T-cell (primary cell): Measurements from ENCODE around the gene OR6K6. TPM values are rescaled to one million over a fixed set of nuclear protein-coding genes. Genes with fewer than 3 reads are reported as not detected.
A peak's percentile ranks its signal among the peaks of the same experiment; 100 is the strongest.

Experiments
- ATAC-seq, 4 experiments: fragments of 200-7000 bp in 3 of 4; fragments of 150-1000 bp in 1 of 4; cut with Tn5 transposase; replicated peaks in 1 of 4; 1 replicate in 3 of 4; 2 replicates in 1 of 4; pipeline ENCODE4 v1.10.0; 2021; ENCODE audit warnings: moderate library complexity in 3 of 4, mild to moderate bottlenecking in 2 of 4, moderate number of reproducible peaks in 1 of 4
- CTCF ChIA-PET, 2 donors: fragments of 300-600 bp; sonication (Branson Sonifier 250); formaldehyde crosslinking; loops; one replicate each; lab custom pipeline; 2022; ENCODE audit warnings: antibody characterized with exemption in 2 of 2; lab: Charles Lee
- POLR2A ChIA-PET, 2 donors: fragments of 300-600 bp; sonication (Branson Sonifier 250); formaldehyde crosslinking; loops; one replicate each; lab custom pipeline; 2022; ENCODE audit warnings: antibody characterized with exemption in 2 of 2; lab: Charles Lee
- DNase-seq, 35 experiments: peaks; one replicate each; pipeline versions ENCODE4 v3.0.0 to v3.0.0-alpha.2; 2013 to 2023
- H3K27ac ChIP-seq: one replicate; pipeline ENCODE4 v1.5.1; 2013; ENCODE audit warnings: low read length
- H3K27me3 ChIP-seq, 2 experiments: replicated peaks in 1 of 2; 1 replicate in 1 of 2; 2 replicates in 1 of 2; pipeline versions ENCODE4 v1.6.1 to v1.7.0; 2013; ENCODE audit warnings: low read length in 1 of 2, mixed read lengths in 1 of 2; ENCODE audit not compliant: control insufficient read depth in 2 of 2, insufficient read depth in 2 of 2; ENCODE audit errors: extremely low read depth in 1 of 2
- H3K36me3 ChIP-seq, 2 donors: 1 replicate in 1 of 2; 2 replicates in 1 of 2; pipeline versions ENCODE4 v1.6.1 to v1.7.0; 2013; ENCODE audit warnings: low read length in 1 of 2; ENCODE audit not compliant: control insufficient read depth in 2 of 2, insufficient read depth in 1 of 2; ENCODE audit errors: extremely low read depth in 1 of 2
- H3K4me1 ChIP-seq, 2 experiments: 1 replicate in 1 of 2; 2 replicates in 1 of 2; pipeline versions ENCODE4 v1.6.1 to v1.7.0; 2013; ENCODE audit warnings: low read length in 2 of 2, mixed read lengths in 1 of 2; ENCODE audit not compliant: insufficient read depth in 2 of 2, control insufficient read depth in 1 of 2; ENCODE audit errors: extremely low read depth in 1 of 2
- H3K4me3 ChIP-seq, 2 donors: 1 replicate in 1 of 2; 2 replicates in 1 of 2; pipeline versions ENCODE4 v1.5.1 to v1.7.0; 2013; ENCODE audit warnings: mild to moderate bottlenecking in 2 of 2, low read length in 1 of 2, moderate library complexity in 1 of 2; ENCODE audit not compliant: control insufficient read depth in 1 of 2; ENCODE audit errors: extremely low read depth in 1 of 2
- H3K9me3 ChIP-seq: 2 replicates; pipeline ENCODE4 v1.7.0; 2013
- H3K27ac Mint-ChIP-seq, 2 donors: one replicate each; pipeline ENCODE4 v1.8.0; 2020 to 2021; ENCODE audit warnings: mild to moderate bottlenecking in 2 of 2, mixed read lengths in 2 of 2
- H3K27me3 Mint-ChIP-seq, 2 donors: one replicate each; pipeline ENCODE4 v1.8.0; 2021 to 2022; ENCODE audit warnings: mixed read lengths in 2 of 2
- H3K36me3 Mint-ChIP-seq: one replicate; pipeline ENCODE4 v1.8.0; 2021; ENCODE audit warnings: mixed read lengths
- H3K4me1 Mint-ChIP-seq, 3 donors: one replicate each; pipeline ENCODE4 v1.8.0; 2020 to 2022; ENCODE audit warnings: mixed read lengths in 3 of 3, mild to moderate bottlenecking in 1 of 3
- H3K4me3 Mint-ChIP-seq, 3 donors: one replicate each; pipeline ENCODE4 v1.8.0; 2020 to 2022; ENCODE audit warnings: mild to moderate bottlenecking in 3 of 3, mixed read lengths in 3 of 3, moderate library complexity in 3 of 3
- H3K9me3 Mint-ChIP-seq, 3 donors: one replicate each; pipeline ENCODE4 v1.8.0; 2020 to 2022; ENCODE audit warnings: mixed read lengths in 3 of 3
- WGBS: methylation state at CpG from one replicate; pipeline ENCODE4 v1.1.5; 2013; ENCODE audit warnings: missing lambda C conversion rate; ENCODE audit not compliant: insufficient coverage; 5-methylcytosine and 5-hydroxymethylcytosine counted together
- total RNA-seq, 35 experiments: library from RNA in 6 of 35; stranded (reverse) in 6 of 35; fragments of 120-200 nt in 1 of 35; gene quantifications; one replicate each; pipeline versions ENCODE4 v1.2.1 to v1.2.4 and lab custom pipeline; 2013 to 2026

The OR6K6 gene, protein sequence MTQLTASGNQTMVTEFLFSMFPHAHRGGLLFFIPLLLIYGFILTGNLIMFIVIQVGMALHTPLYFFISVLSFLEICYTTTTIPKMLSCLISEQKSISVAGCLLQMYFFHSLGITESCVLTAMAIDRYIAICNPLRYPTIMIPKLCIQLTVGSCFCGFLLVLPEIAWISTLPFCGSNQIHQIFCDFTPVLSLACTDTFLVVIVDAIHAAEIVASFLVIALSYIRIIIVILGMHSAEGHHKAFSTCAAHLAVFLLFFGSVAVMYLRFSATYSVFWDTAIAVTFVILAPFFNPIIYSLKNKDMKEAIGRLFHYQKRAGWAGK
- not detected for total RNA-seq
- not detected for total RNA-seq (2013)
- total RNA-seq (lab: John Stamatoyannopoulos, UW): 0 reads per million in 29 experiments

DNA sequence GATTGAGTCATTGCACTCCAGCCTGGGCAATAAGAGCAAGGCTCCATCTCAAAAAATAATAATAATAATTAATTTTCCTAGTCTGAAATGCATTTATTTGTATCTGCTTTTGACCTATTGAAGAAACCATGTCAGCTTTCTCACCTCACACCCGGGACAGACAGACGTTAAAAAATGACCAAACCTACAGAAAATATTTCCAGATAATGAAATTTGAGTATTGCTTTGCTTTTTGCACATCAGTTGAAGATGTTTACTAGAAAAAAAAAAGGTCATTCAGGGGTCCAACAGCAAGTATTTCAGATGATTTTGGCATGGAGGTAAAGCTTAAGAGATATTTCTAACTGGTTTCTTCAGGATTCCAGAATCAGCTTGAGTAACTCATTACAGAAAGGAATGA lies at the start of gene OR6K6:
Gene OR6K6 (plus strand): TSS at position 301 of the 400 bp plus-strand sequence. CDS start 168 bp downstream, outside the sequence.
- Histone ChIP-seq H3K27me3 (peaks cover 0 to 11% of the 10 kb centered on the region in 2 experiments), H3K4me1 (no peaks in the 10 kb centered on the region), H3K9me3 (no peaks in the 10 kb centered on the region), H3K27ac (no peak within 1 kb of the TSS), H3K36me3 (no peaks in the 10 kb centered on the region), H3K4me3 (no peak within 1 kb of the TSS)
- Mint-ChIP-seq H3K27ac (no peak within 1 kb of the TSS), H3K9me3 (peaks cover 0 to 4% (median 2%) of the 10 kb centered on the region in 3 donors), H3K27me3 (peaks cover 19 to 29% of the 10 kb centered on the region in 2 donors), H3K4me3 (no peak within 1 kb of the TSS), H3K4me1 (no peaks in the 10 kb centered on the region), H3K36me3 (no peaks in the 10 kb centered on the region)
- DNase-seq (no peak), ATAC-seq (no peak)
- CTCF ChIA-PET: no interaction called here
- POLR2A ChIA-PET: no interaction called here
- WGBS: no CpG with 5 or more reads among the region's 2 CpGs

DNA sequence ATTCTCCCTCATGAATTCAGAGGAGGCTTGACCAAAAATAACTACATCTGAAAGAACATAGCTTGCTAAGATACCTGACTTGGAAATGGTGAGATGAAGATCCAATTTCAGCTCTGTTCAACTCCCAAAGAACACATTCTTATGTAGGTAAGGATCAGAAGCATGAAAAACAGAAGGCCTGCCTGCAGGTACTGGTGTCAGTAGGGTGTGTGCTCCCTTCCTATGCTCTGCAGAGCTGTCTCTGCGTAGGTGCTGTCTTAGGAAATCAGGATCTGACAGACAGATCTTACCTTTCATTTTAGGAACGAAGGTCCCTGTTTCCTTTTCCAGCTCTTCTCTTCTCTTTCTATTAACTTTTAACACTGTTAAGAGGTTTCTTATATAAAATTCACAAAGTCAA lies 48.4 kb upstream of the OR6K6 start:
- no peak overlapping the region for H3K27ac ChIP-seq
- DNase-seq: no peak
- ChIA-PET CTCF (no interaction called here), POLR2A (no interaction called here)
- no peaks in the 10 kb centered on the region for H3K36me3 ChIP-seq
- no peaks in the 10 kb centered on the region for H3K9me3 ChIP-seq
- Mint-ChIP-seq H3K27me3 (peaks cover 3 to 5% of the 10 kb centered on the region in 2 donors), H3K4me3 (no peak overlapping the region), H3K36me3 (no peaks in the 10 kb centered on the region), H3K9me3 (no peaks in the 10 kb centered on the region), H3K4me1 (no peaks in the 10 kb centered on the region), H3K27ac (no peak overlapping the region)
- H3K4me3 ChIP-seq: no peak overlapping the region
- no peaks in the 10 kb centered on the region for H3K4me1 ChIP-seq
- H3K27me3 ChIP-seq: no peaks in the 10 kb centered on the region
- WGBS: no CpG with 5 or more reads among the region's 2 CpGs
- ATAC-seq: no peak

DNA sequence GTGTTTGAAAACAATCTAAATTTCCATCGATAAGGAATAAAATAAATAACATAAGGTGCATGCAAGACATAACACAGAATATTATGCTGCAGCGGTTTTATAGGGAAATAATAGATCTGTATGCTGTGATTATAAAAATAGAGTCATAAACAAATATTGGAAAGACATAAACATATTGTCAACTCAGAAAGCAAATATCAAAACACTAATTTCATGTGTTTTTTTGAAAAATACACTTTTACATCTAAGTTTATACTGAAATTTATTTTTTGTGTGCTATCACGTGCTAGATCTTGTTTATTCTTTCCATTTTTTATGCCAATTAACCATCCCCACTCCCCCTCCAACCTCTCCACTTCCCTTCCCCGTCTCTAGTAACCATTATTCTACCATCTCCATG lies 43.4 kb upstream of the OR6K6 start:
- Mint-ChIP-seq H3K27me3 (peaks cover 13 to 27% of the 10 kb centered on the region in 2 donors), H3K36me3 (no peaks in the 10 kb centered on the region), H3K4me1 (no peaks in the 10 kb centered on the region), H3K9me3 (no peaks in the 10 kb centered on the region), H3K27ac (no peak overlapping the region), H3K4me3 (no peak overlapping the region)
- no peak overlapping the region for H3K4me3 ChIP-seq
- H3K36me3 ChIP-seq: no peaks in the 10 kb centered on the region
- POLR2A ChIA-PET: no interaction called here
- DNase-seq (no peak), ATAC-seq (no peak)
- CTCF ChIA-PET: no interaction called here
- H3K27me3 ChIP-seq: no peaks in the 10 kb centered on the region
- WGBS: 50% methylated on average over 1 of the region's 4 CpGs
- H3K9me3 ChIP-seq: no peaks in the 10 kb centered on the region
- no peaks in the 10 kb centered on the region for H3K4me1 ChIP-seq
- no peak overlapping the region for H3K27ac ChIP-seq

DNA sequence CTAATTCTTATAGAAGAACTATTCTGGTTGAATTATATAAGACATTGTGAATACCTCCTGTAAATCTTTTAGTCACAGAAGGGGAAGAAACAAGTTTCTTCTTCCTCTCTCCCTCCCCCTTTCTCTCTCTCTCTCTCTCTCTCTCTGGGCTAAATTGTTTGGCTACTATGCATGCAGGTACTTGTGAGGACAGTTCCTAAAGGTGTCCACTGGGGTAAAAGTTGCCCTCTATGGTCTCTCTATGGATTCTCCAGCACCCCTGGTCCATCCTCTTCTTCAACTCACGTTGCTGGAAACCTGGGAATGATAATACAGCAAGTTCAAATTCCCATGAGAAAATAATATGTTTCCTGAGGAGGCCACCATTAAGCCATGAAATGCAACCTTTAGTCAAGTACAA lies 39.8 kb upstream of the OR6K6 start:
- ChIA-PET POLR2A (no interaction called here), CTCF (no interaction called here)
- peaks cover 33 to 34% of the 10 kb centered on the region in 2 donors for H3K27me3 Mint-ChIP-seq
- peak overlapping the region in 1 of 2 donors; percentile 44 for H3K27ac Mint-ChIP-seq
- no CpG with 5 or more reads among the region's 1 CpG for WGBS
- no peak for ATAC-seq
- no peak overlapping the region for H3K27ac ChIP-seq
- H3K4me3 Mint-ChIP-seq: no peak overlapping the region
- H3K36me3 ChIP-seq: no peaks in the 10 kb centered on the region
- H3K9me3 Mint-ChIP-seq: no peaks in the 10 kb centered on the region
- no peaks in the 10 kb centered on the region for H3K4me1 Mint-ChIP-seq
- no peaks in the 10 kb centered on the region for H3K27me3 ChIP-seq
- DNase-seq: no peak
- H3K4me1 ChIP-seq: no peaks in the 10 kb centered on the region
- no peaks in the 10 kb centered on the region for H3K36me3 Mint-ChIP-seq
- no peaks in the 10 kb centered on the region for H3K9me3 ChIP-seq
- no peak overlapping the region for H3K4me3 ChIP-seq

DNA sequence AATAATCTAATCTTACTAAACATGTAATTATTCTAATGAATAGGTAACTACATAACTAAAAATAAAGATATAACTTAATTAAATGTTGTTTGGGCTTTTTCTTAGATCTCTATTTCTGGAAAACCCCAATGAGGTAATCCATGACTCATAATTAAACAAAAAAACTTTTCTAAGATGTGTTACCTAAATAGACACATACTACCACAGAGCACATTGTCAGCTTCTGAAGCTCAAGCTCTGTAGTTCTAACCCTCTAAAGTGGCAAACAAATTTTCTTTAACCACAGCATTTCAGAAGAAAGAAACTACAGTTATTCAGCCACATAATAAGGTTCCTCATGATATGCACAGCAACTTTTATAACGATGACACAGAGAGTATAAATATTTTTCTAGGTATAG lies 38.2 kb upstream of the OR6K6 start:
- H3K27ac ChIP-seq: no peak overlapping the region
- H3K36me3 ChIP-seq: no peaks in the 10 kb centered on the region
- WGBS: no CpG with 5 or more reads among the region's 1 CpG
- H3K27ac Mint-ChIP-seq: no peak overlapping the region
- ChIA-PET POLR2A (no interaction called here), CTCF (no interaction called here)
- peaks cover 30 to 37% of the 10 kb centered on the region in 2 donors for H3K27me3 Mint-ChIP-seq
- no peak overlapping the region for H3K4me3 ChIP-seq
- no peaks in the 10 kb centered on the region for H3K9me3 ChIP-seq
- DNase-seq (no peak), ATAC-seq (no peak)
- H3K9me3 Mint-ChIP-seq: no peaks in the 10 kb centered on the region
- no peak overlapping the region for H3K4me3 Mint-ChIP-seq
- no peaks in the 10 kb centered on the region for H3K36me3 Mint-ChIP-seq
- H3K4me1 ChIP-seq: no peaks in the 10 kb centered on the region
- no peaks in the 10 kb centered on the region for H3K27me3 ChIP-seq
- H3K4me1 Mint-ChIP-seq: no peaks in the 10 kb centered on the region

DNA sequence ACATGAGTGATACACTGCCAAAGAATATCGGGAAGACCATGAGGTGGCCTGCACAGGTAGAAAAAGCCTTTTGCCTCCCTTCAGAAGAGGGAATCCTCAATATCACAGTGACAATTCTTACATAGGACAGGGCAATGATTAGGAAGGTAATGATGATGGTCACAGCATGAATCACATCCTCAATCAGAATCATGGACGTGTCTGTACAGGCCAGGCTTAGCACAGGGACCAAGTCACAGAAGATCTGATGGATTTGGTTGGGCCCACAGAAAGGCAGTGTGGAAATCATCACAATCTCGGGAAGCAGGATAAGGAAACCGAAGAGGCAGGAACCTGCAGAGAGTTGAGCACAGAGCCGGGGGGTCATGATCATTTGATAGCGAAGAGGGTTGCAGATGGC lies 37.2 kb upstream of the OR6K6 start:
- no peaks in the 10 kb centered on the region for H3K9me3 Mint-ChIP-seq
- POLR2A ChIA-PET: no interaction called here
- DNase-seq (no peak), ATAC-seq (no peak)
- no peaks in the 10 kb centered on the region for H3K4me1 Mint-ChIP-seq
- no peaks in the 10 kb centered on the region for H3K9me3 ChIP-seq
- H3K27me3 ChIP-seq: no peaks in the 10 kb centered on the region
- H3K27ac Mint-ChIP-seq: no peak overlapping the region
- no peaks in the 10 kb centered on the region for H3K36me3 ChIP-seq
- no peaks in the 10 kb centered on the region for H3K36me3 Mint-ChIP-seq
- H3K27ac ChIP-seq: no peak overlapping the region
- WGBS: 83% methylated on average over 5 of the region's 6 CpGs
- no peaks in the 10 kb centered on the region for H3K4me1 ChIP-seq
- CTCF ChIA-PET: no interaction called here
- H3K4me3 Mint-ChIP-seq: no peak overlapping the region
- H3K27me3 Mint-ChIP-seq: peaks cover 29 to 32% of the 10 kb centered on the region in 2 donors
- H3K4me3 ChIP-seq: no peak overlapping the region
